Ovary (tissue), 9 donors: ENCODE measurements around the gene PTX4. TPM values are rescaled to one million over a fixed set of nuclear protein-coding genes. Genes with fewer than 3 reads are reported as not detected.
A peak's percentile ranks its signal among the peaks of the same experiment; 100 is the strongest.

Experiments
- DNase-seq, 5 donors: peaks; one replicate each; pipeline ENCODE4 v3.0.0-alpha.2; 2019 to 2020
- H3K27ac ChIP-seq, 2 donors: fragments of 200-600 bp; one replicate each; pipeline versions ENCODE4 v1.5.1 to v1.8.0; 2019 to 2022
- H3K27me3 ChIP-seq: fragments of 200-600 bp; one replicate; pipeline ENCODE4 v1.8.0; 2022
- H3K36me3 ChIP-seq: fragments of 200-600 bp; sonication (generic); one replicate; pipeline ENCODE4 v1.5.1; 2019
- H3K4me1 ChIP-seq: one replicate; pipeline ENCODE4 v1.8.1; 2013; ENCODE audit warnings: mild to moderate bottlenecking, moderate library complexity; ENCODE audit not compliant: insufficient read depth
- H3K4me3 ChIP-seq: fragments of 200-600 bp; sonication (generic); one replicate; pipeline ENCODE4 v1.5.1; 2017
- H3K9me3 ChIP-seq, 2 donors: fragments of 200-600 bp in 1 of 2; sonication (generic) in 1 of 2; one replicate each; pipeline versions ENCODE4 v1.5.1 to v1.8.1; 2013 to 2019; ENCODE audit warnings: mild to moderate bottlenecking in 1 of 2, moderate library complexity in 1 of 2
- CTCF ChIP-seq, 3 donors: fragments of 450-650 bp in 2 of 3; fragments of 200-600 bp in 1 of 3; IDR thresholded peaks; one replicate each; pipeline versions ENCODE4 v1.5.1 to v1.8.0; 2016 to 2022; ENCODE audit warnings: antibody characterized with exemption in 3 of 3, mild to moderate bottlenecking in 1 of 3
- EP300 ChIP-seq: sonication (generic); formaldehyde crosslinking; IDR thresholded peaks from one replicate; pipeline ENCODE4 v1.6.1; 2017; ENCODE audit warnings: antibody characterized with exemption
- POLR2A ChIP-seq: fragments of 450-650 bp; IDR thresholded peaks from one replicate; pipeline ENCODE4 v1.6.1; 2017; ENCODE audit warnings: antibody characterized with exemption, mild to moderate bottlenecking, moderate library complexity
- WGBS, 3 donors: extraction: QIAGEN DNeasy Blood & Tissue Kit in 1 of 3; methylation state at CpG; one replicate each; pipeline versions ENCODE4 v1.1.5 to v1.1.7; 2013 to 2017; 5-methylcytosine and 5-hydroxymethylcytosine counted together
- intact Hi-C, 4 donors: fragments of 100-400 bp; cut with DNase I; formaldehyde crosslinking; loops; one replicate each; pipeline versions ENCODE4 v1.11.0 to v1.15.1; 2022 to 2023
- polyA plus RNA-seq, 2 donors: library from polyadenylated mRNA; stranded (reverse); fragments of 200-250 nt in 1 of 2; fragments of 350-450 nt in 1 of 2; fragmentation: Illumina TruSeq in 1 of 2; extraction: RNeasy Lipid Tissue Mini Kit (QIAGEN cat#74804) in 1 of 2; gene quantifications; one replicate each; pipeline ENCODE4 v1.2.3, GENCODE V29; 2013 to 2014
- total RNA-seq, 7 donors: library from RNA; depleted of rRNA in 2 of 7; stranded (reverse); fragments of >200 nt in 2 of 7; fragmentation: NEBNext Ultra II Directional in 3 of 7; extraction: Animal tissue kit (Norgen Biotek cat#: 25700) in 3 of 7; gene quantifications; one replicate each; pipeline versions ENCODE4 v1.1.0 to v1.2.4, GENCODE V29; 2016 to 2023
- donor health status: DM: no; HTN: no; CAD: no; lungs with moderate emphysema.
- donor health status: DM: no; HTN: no; CAD: no.
- donor health status: Bipolar disorder and iron deficiency.
- donor health status: DM: yes; HTN: yes; CAD: no.
- donor health status: DM: no; HTN: no; CAD: no.
- donor health status: DM: yes; HTN: yes; CAD: no.

Gene PTX4
- total and polyA plus RNA-seq, 9 donors: 0.05 to 0.40 (median 0.15) TPM; not detected in 6

GRCh38 chr16:1464894-1465566 is 23.7 kb downstream of the PTX4 start:
- Histone ChIP-seq H3K9me3 (no peaks in the 10 kb centered on the region), H3K27me3 (no peaks in the 10 kb centered on the region), H3K4me1 (no peaks in the 10 kb centered on the region), H3K36me3 (no peaks in the 10 kb centered on the region), H3K4me3 (no peak overlapping the region), H3K27ac (no peak overlapping the region)
- intact Hi-C loops: no loop called here
- WGBS, 3 donors: 86 to 90% (median 86%) methylated on average over 33 of the region's 33 CpGs
- no peak for DNase-seq
- TF ChIP-seq EP300 (no peak), CTCF (IDR thresholded peaks at IDR 0.05) (no peak), POLR2A (no peak)

- H3K4me3 ChIP-seq: no peak overlapping the region
- no peak for DNase-seq
- no peak overlapping the region for H3K27ac ChIP-seq
- no peaks in the 10 kb centered on the region for H3K27me3 ChIP-seq
- WGBS, 3 donors: 86 to 89% (median 87%) methylated on average over 41 of the region's 41 CpGs
- no peaks in the 10 kb centered on the region for H3K4me1 ChIP-seq
- TF ChIP-seq CTCF (IDR thresholded peaks at IDR 0.05) (no peak), POLR2A (no peak), EP300 (no peak)
- H3K9me3 ChIP-seq: no peaks in the 10 kb centered on the region
- intact Hi-C loops: no loop called here
- no peaks in the 10 kb centered on the region for H3K36me3 ChIP-seq
These were observed 24.4 kb downstream of the PTX4 start for GRCh38 chr16:1464196-1464893.

- Histone ChIP-seq H3K4me1 (no peaks in the 10 kb centered on the region), H3K27me3 (no peaks in the 10 kb centered on the region), H3K27ac (peak overlapping the region in 1 of 2 donors; percentile 51), H3K36me3 (no peaks in the 10 kb centered on the region), H3K4me3 (no peak overlapping the region), H3K9me3 (no peaks in the 10 kb centered on the region)
- TF ChIP-seq POLR2A (no peak), CTCF (IDR thresholded peaks at IDR 0.05) (no peak), EP300 (no peak)
- DNase-seq: peak; percentile 51 to 66 (median 58)
- intact Hi-C loops: no loop called here
- WGBS, 3 donors: 43 to 68% (median 45%) methylated on average over 24 of the region's 24 CpGs
These were observed 27.6 kb downstream of the PTX4 start for GRCh38 chr16:1461146-1461545.

GRCh38 chr16:1460602-1461138 is 28.1 kb downstream of the PTX4 start:
- intact Hi-C loops: no loop called here
- Histone ChIP-seq H3K9me3 (no peaks in the 10 kb centered on the region), H3K36me3 (no peaks in the 10 kb centered on the region), H3K27me3 (no peaks in the 10 kb centered on the region), H3K4me1 (no peaks in the 10 kb centered on the region), H3K27ac (no peak overlapping the region), H3K4me3 (no peak overlapping the region)
- 54 to 83% (median 61%) methylated on average over 26 to 30 of the region's 30 CpGs for WGBS, 3 donors
- DNase-seq: peak in 4 of 5 donors; percentile 42 to 63 (median 43)
- no peak for TF ChIP-seq POLR2A
- TF ChIP-seq CTCF (IDR thresholded peaks at IDR 0.05): no peak
- TF ChIP-seq EP300: no peak
